Duodenal mucosa (tissue), 2 donors: ENCODE results near the gene ZFY.
A peak's percentile ranks its signal among the peaks of the same experiment; 100 is the strongest.
"Not testable (repeated sequence)": the region's sequence is repeated elsewhere in the genome, so short reads cannot be mapped to it uniquely, and the experiment has no call there.

Experiments used
- H3K27ac ChIP-seq: one replicate; pipeline ENCODE4 v1.7.0; 2013; ENCODE audit warnings: low read depth, low read length
- H3K27me3 ChIP-seq, 2 donors: one replicate each; pipeline ENCODE4 v1.7.0; 2013; ENCODE audit warnings: low read length in 2 of 2, control low read depth in 1 of 2; ENCODE audit not compliant: insufficient read depth in 2 of 2, control insufficient read depth in 1 of 2
- H3K36me3 ChIP-seq, 2 donors: one replicate each; pipeline ENCODE4 v1.7.0; 2013; ENCODE audit warnings: low read length in 2 of 2, control low read depth in 1 of 2; ENCODE audit not compliant: insufficient read depth in 2 of 2, control insufficient read depth in 1 of 2
- H3K4me1 ChIP-seq, 2 donors: one replicate each; pipeline ENCODE4 v1.7.0; 2013; ENCODE audit warnings: low read length in 2 of 2, control low read depth in 1 of 2; ENCODE audit not compliant: insufficient read depth in 2 of 2, control insufficient read depth in 1 of 2
- H3K4me3 ChIP-seq, 2 donors: one replicate each; pipeline ENCODE4 v1.7.0; 2013; ENCODE audit warnings: low read length in 2 of 2, low read depth in 1 of 2
- H3K9ac ChIP-seq, 2 donors: one replicate each; pipeline ENCODE4 v1.7.0; 2013; ENCODE audit warnings: low read length in 2 of 2, low read depth in 1 of 2
- H3K9me3 ChIP-seq, 2 donors: one replicate each; pipeline ENCODE4 v1.7.0; 2013; ENCODE audit warnings: low read length in 2 of 2, control low read depth in 1 of 2; ENCODE audit not compliant: control insufficient read depth in 1 of 2

Gene ZFY

GRCh38 chrY:2969561-2969960 lies 34.4 kb downstream of the ZFY start:
- H3K4me3 ChIP-seq, result no peak overlapping the region
- no peaks in the 10 kb centered on the region for H3K9me3 ChIP-seq
- peaks cover 0 to 3% of the 10 kb centered on the region in 2 donors for H3K4me1 ChIP-seq
- H3K36me3 ChIP-seq, result no peaks in the 10 kb centered on the region
- H3K9ac ChIP-seq, result no peak overlapping the region
- no peaks in the 10 kb centered on the region for H3K27me3 ChIP-seq
- H3K27ac ChIP-seq, result no peak overlapping the region

- no peak overlapping the region for H3K27ac ChIP-seq
- H3K9ac ChIP-seq, result no peak overlapping the region
- H3K27me3 ChIP-seq, result no peaks in the 10 kb centered on the region
- H3K36me3 ChIP-seq, result peaks cover 0 to 4% of the 10 kb centered on the region in 2 donors
- H3K9me3 ChIP-seq, result no peaks in the 10 kb centered on the region
- H3K4me1 ChIP-seq, result no peaks in the 10 kb centered on the region
- H3K4me3 ChIP-seq, result no peak overlapping the region
Measured at GRCh38 chrY:2972708-2973107, 37.5 kb downstream of the ZFY start.

GRCh38 chrY:2973110-2973751 lies 38.0 kb downstream of the ZFY start:
- Histone ChIP-seq H3K27ac (no peak overlapping the region), H3K27me3 (no peaks in the 10 kb centered on the region), H3K9ac (no peak overlapping the region), H3K4me3 (no peak overlapping the region), H3K4me1 (no peaks in the 10 kb centered on the region), H3K9me3 (no peaks in the 10 kb centered on the region), H3K36me3 (peaks cover 0 to 7% of the 10 kb centered on the region in 2 donors)

- peaks cover 0 to 23% of the 10 kb centered on the region in 2 donors for H3K36me3 ChIP-seq
- H3K9me3 ChIP-seq, result no peaks in the 10 kb centered on the region
- no peaks in the 10 kb centered on the region for H3K4me1 ChIP-seq
- H3K27me3 ChIP-seq, result no peaks in the 10 kb centered on the region
- no peak overlapping the region for H3K9ac ChIP-seq
- no peak overlapping the region for H3K4me3 ChIP-seq
- no peak overlapping the region for H3K27ac ChIP-seq
Measured at GRCh38 chrY:2979283-2979682, 44.1 kb downstream of the ZFY start.

- Histone ChIP-seq H3K27ac (no peak overlapping the region), H3K27me3 (no peaks in the 10 kb centered on the region), H3K4me1 (no peaks in the 10 kb centered on the region), H3K36me3 (peaks cover 0 to 5% of the 10 kb centered on the region in 2 donors), H3K4me3 (no peak overlapping the region), H3K9ac (no peak overlapping the region), H3K9me3 (no peaks in the 10 kb centered on the region)
Measured at GRCh38 chrY:2984491-2984890, 49.3 kb downstream of the ZFY start.

GRCh38 chrY:2987178-2987577 lies 52.0 kb downstream of the ZFY start:
- H3K27ac ChIP-seq, H3K9me3 ChIP-seq, H3K4me1 ChIP-seq, H3K36me3 ChIP-seq, H3K4me3 ChIP-seq, H3K9ac ChIP-seq, H3K27me3 ChIP-seq: not testable (repeated sequence)

- H3K4me1 ChIP-seq, H3K9ac ChIP-seq, H3K4me3 ChIP-seq, H3K27ac ChIP-seq, H3K27me3 ChIP-seq, H3K36me3 ChIP-seq, H3K9me3 ChIP-seq: not testable (repeated sequence)
Measured at GRCh38 chrY:2997369-2997768, 62.2 kb downstream of the ZFY start.

GRCh38 chrY:3002190-3002589 lies 67.0 kb downstream of the ZFY start:
- peaks cover 21 to 32% of the 10 kb centered on the region in 2 donors for H3K4me1 ChIP-seq
- no peaks in the 10 kb centered on the region for H3K9me3 ChIP-seq
- H3K36me3 ChIP-seq, result no peaks in the 10 kb centered on the region
- H3K27me3 ChIP-seq, result no peaks in the 10 kb centered on the region
- H3K4me3 ChIP-seq, result peak overlapping the region; percentile 86 to 94
- peak overlapping the region in 1 of 2 donors; percentile 43 for H3K9ac ChIP-seq
- H3K27ac ChIP-seq, result peak overlapping the region; percentile 51

- H3K9ac ChIP-seq, result peak overlapping the region; percentile 88 to 93
- H3K36me3 ChIP-seq, result no peaks in the 10 kb centered on the region
- H3K27ac ChIP-seq, result peak overlapping the region; percentile 89
- no peaks in the 10 kb centered on the region for H3K27me3 ChIP-seq
- no peaks in the 10 kb centered on the region for H3K9me3 ChIP-seq
- peaks cover 28 to 40% of the 10 kb centered on the region in 2 donors for H3K4me1 ChIP-seq
- peak overlapping the region; percentile 86 to 94 for H3K4me3 ChIP-seq
Measured at GRCh38 chrY:3002680-3003515, 67.7 kb downstream of the ZFY start.

GRCh38 chrY:3003516-3003830 lies 68.3 kb downstream of the ZFY start:
- H3K4me3 ChIP-seq, result peak overlapping the region; percentile 86 to 94
- no peaks in the 10 kb centered on the region for H3K36me3 ChIP-seq
- H3K9me3 ChIP-seq, result no peaks in the 10 kb centered on the region
- peak overlapping the region; percentile 89 for H3K27ac ChIP-seq
- H3K4me1 ChIP-seq, result peaks cover 29 to 43% of the 10 kb centered on the region in 2 donors
- no peaks in the 10 kb centered on the region for H3K27me3 ChIP-seq
- H3K9ac ChIP-seq, result peak overlapping the region; percentile 88 to 93
